ENCODE data around the gene YTHDF1.
"Not testable (repeated sequence)": the region's sequence is repeated elsewhere in the genome, so short reads cannot be mapped to it uniquely, and the experiment has no call there.

Gene YTHDF1

GRCh38 chr20:63216041-63216848, at the start of gene YTHDF1:
Gene YTHDF1, minus strand, starts transcription at chr20:63216131. Its CDS starts 239 bp downstream, at chr20:63215892.
- peak; percentile 100 for DNase-seq (ENCODE audit: low spot score)

- no peak for DNase-seq (ENCODE audit: low spot score)
Observed at GRCh38 chr20:63264519-63264918, 48.6 kb upstream of the YTHDF1 start.

- no peak for DNase-seq (ENCODE audit: low spot score)
Observed at GRCh38 chr20:63264000-63264399, 48.1 kb upstream of the YTHDF1 start.

- no peak for DNase-seq (ENCODE audit: low spot score)
Observed at GRCh38 chr20:63262836-63263235, 46.9 kb upstream of the YTHDF1 start.

- DNase-seq (ENCODE audit: low spot score): no peak
Observed at GRCh38 chr20:63261795-63262528, 46.0 kb upstream of the YTHDF1 start.

- no peak for DNase-seq (ENCODE audit: low spot score)
Observed at GRCh38 chr20:63261060-63261794, 45.3 kb upstream of the YTHDF1 start.

DNA sequence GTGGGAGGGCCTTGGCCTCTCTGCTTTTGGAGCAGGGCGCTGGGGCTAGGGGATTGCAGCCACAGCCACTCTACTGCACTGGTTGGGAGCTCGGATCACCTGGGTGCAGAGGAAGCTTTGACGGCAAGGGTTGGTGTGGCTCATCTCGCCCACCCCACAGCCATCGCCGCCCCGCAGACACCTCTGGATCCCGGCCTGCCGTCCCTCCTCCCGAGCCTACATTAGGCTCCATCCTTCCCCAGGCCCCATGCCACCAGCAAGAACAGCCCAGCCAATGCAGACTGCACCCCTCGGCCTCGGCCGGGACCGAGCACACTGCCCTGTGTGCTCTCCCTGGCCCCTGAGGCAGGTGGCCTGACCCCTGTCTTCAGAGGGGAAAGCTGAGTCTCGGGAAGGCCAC, 44.6 kb upstream of the YTHDF1 start:
- no peak for DNase-seq (ENCODE audit: low spot score)

DNA sequence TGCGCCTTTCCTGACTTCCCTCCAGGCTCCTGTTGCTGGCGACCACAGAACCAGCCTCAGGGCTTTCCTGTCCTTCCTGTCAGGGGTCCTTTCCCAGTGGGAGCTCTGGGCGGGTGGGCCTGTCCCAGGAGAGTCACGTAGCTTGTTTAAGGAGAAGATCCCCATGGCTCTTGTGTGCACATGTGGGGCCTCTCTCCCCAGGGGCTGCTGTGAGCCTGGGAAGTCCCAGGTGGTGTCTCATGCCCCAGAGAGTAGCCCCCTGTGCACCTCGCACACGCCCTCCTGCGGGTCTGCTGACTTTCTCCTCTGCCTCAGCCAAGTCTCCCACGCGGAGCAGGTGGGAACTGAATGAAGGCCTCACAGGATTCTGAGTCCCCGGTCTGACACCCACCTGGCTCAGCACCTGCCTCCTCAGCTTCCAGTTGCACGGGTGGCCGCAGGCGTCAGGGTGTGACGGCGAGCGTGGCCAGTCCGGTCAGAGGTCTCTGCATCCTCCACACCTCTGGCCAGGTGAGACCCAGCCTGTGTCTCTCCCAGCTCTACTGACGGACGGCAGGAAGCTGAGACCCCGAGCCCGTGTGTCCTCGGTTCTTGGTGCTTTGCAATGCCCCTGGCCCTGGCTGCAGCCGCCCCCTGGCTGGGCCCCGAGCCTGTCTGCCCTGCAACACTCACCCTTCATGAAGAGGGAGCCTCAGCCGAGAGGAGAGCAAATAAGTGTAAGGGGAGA, 44.0 kb upstream of the YTHDF1 start:
- no peak for DNase-seq (ENCODE audit: low spot score)

GRCh38 chr20:63258781-63259180, 42.9 kb upstream of the YTHDF1 start:
- DNase-seq (ENCODE audit: low spot score): no peak

DNA sequence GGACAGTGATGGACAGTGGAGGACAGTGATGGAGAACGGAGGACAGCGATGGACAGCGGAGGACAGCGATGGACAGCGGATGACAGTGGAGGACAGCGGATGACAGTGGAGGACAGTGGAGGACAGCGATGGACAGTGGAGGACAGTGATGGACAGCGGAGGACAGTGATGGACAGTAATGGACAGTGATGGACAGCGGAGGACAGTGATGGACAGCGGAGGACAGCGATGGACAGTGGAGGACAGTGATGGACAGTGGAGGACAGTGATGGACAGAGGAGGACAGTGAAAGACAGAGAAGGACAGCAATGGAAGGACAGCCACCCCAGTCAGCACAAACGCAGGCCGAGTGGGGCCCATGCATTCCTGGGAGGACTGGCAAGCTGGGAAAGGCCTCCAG, 41.7 kb upstream of the YTHDF1 start:
- DNase-seq (ENCODE audit: low spot score): no peak

GRCh38 chr20:63256954-63257353, 41.0 kb upstream of the YTHDF1 start:
- no peak for DNase-seq (ENCODE audit: low spot score)

GRCh38 chr20:63255931-63256704, 40.2 kb upstream of the YTHDF1 start:
- DNase-seq (ENCODE audit: low spot score): no peak

DNA sequence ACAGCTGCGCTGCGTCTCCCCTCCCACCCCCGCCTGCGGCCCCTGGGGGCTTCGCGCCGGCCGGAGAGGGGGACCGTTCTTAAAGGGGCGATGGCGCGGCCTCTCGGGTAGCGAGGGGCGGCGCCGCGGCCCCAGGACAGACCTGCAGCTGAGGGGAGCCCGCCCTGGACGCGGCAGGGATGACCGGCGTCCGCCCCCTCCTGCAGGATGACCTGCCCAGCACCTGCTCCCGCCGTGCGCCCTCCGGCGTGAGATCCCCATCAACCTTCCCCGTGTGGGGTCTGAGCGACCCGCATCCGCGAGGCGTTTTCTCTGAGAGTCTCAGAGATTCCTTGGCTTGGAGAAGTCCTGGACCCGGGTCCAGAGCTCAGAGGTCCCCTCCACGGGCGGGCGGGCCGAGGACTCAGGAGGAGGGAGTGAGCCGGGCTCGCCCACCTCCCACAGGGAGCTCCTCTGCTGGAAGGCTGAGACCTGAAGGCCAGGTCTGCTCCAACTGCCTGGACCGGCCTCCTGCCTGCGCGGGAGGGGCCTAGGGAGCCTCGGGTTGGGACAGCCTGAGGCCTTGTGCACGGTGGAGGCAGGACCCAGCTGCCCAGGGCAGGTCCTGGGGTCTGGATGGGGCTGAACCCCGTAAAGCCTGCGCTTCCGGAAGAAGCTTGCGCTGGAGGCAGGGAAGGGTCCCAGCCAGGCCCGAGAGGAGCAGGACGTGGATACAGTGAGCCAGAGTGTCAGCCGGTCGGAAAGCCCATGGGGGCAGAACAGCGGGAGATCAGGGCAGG, 38.9 kb upstream of the YTHDF1 start:
- DNase-seq (ENCODE audit: low spot score): no peak

- no peak for DNase-seq (ENCODE audit: low spot score)
Observed at GRCh38 chr20:63254232-63254605, 38.3 kb upstream of the YTHDF1 start, which contains the start of gene NKAIN4. Gene NKAIN4, minus strand, starts transcription at chr20:63254463. Its CDS starts 13 bp downstream, at chr20:63254450.

DNA sequence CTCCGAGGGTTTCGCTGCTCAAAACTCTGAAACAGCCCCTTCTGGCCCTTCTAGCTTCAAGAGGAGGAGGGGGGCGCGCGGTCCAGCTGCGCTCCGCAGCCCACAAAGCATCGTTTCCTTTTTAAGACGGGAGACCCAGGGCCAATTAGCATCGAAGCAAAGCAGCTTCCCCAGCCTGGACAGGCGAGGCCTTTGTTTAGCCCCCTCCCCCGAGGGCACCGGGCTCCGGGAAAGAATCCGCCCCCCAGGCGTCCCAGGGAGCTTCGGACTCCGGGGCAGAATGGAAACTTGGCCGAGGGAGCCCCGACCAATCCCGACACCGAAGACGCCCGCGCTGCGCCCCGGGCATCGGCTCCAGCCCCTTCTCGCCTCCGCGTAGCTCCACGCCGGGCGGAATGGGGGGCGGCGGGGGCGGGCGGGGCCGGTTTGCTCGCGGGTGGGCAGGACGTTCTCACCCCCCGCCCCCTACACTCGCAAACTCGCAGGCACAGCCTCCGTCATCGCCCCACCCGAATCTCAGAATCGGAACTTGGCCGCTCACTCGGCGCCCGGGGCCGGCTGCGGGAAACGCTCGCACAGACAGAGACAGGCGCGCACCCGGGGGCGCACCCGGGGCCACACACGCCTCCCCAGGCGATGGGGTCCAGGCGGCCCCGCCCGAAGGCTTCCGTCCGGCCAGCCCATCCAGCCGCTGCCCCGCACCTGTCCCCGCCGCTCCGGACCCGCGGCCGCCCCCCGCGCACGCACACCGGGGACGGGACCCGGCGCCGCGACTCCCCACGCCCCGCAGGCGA, 37.7 kb upstream of the YTHDF1 start:
- peak; percentile 71 for DNase-seq (ENCODE audit: low spot score)

- no peak for DNase-seq (ENCODE audit: low spot score)
Observed at GRCh38 chr20:63253065-63253437, 37.1 kb upstream of the YTHDF1 start.

- DNase-seq (ENCODE audit: low spot score): no peak
Observed at GRCh38 chr20:63252284-63252711, 36.4 kb upstream of the YTHDF1 start.

DNA sequence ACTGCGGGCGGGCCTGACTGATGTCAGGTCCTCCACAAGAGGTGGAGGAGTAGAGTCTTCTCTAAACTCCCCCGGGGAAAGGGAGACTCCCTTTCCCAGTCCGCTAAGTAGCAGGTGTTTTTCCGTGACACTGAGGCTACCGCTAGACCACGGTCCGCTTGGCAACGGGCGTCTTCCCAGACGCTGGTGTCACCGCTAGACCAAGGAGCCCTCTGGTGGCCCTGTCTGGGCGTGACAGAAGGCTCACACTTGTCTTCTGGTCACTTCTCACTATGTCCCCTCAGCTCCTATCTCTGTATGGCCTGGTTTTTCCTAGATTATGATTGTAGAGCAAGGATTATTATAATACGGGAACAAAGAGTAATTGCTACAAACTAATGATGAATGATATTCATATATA, 35.4 kb upstream of the YTHDF1 start:
- not testable (repeated sequence) for DNase-seq (ENCODE audit: low spot score)

GRCh38 chr20:63249891-63250290, 34.0 kb upstream of the YTHDF1 start:
- no peak for DNase-seq (ENCODE audit: low spot score)
